Ectodermal cell (in vitro differentiated cells): ENCODE measurements around the gene CTAGE1.

Experiments used
- H3K27ac ChIP-seq: 2 replicates; pipeline ENCODE4 v1.7.0; 2013; ENCODE audit warnings: mild to moderate bottlenecking, low read depth, low read length; ENCODE audit not compliant: insufficient read depth, poor library complexity, severe bottlenecking
- H3K27me3 ChIP-seq: 2 replicates; pipeline ENCODE4 v1.7.0; 2013; ENCODE audit warnings: mild to moderate bottlenecking, low read length; ENCODE audit not compliant: insufficient read depth, control insufficient read depth, poor library complexity, severe bottlenecking
- H3K36me3 ChIP-seq: one replicate; pipeline ENCODE4 v1.7.0; 2013; ENCODE audit warnings: low read length; ENCODE audit not compliant: control insufficient read depth, insufficient read depth
- H3K4me1 ChIP-seq: one replicate; pipeline ENCODE4 v1.7.0; 2013; ENCODE audit warnings: low read length; ENCODE audit not compliant: control insufficient read depth, insufficient read depth
- H3K4me3 ChIP-seq: 2 replicates; pipeline ENCODE4 v1.7.0; 2013; ENCODE audit warnings: low read depth, low read length, control low read depth; ENCODE audit not compliant: insufficient read depth
- H3K9me3 ChIP-seq: 2 replicates; pipeline ENCODE4 v1.7.0; 2013; ENCODE audit warnings: mild to moderate bottlenecking, low read length, moderate library complexity; ENCODE audit not compliant: control insufficient read depth
- WGBS, 2 experiments: methylation state at CpG; one replicate each; pipeline ENCODE4 v1.1.7; 2013; ENCODE audit warnings: missing lambda C conversion rate in 2 of 2; 5-methylcytosine and 5-hydroxymethylcytosine counted together

The CTAGE1 gene

DNA sequence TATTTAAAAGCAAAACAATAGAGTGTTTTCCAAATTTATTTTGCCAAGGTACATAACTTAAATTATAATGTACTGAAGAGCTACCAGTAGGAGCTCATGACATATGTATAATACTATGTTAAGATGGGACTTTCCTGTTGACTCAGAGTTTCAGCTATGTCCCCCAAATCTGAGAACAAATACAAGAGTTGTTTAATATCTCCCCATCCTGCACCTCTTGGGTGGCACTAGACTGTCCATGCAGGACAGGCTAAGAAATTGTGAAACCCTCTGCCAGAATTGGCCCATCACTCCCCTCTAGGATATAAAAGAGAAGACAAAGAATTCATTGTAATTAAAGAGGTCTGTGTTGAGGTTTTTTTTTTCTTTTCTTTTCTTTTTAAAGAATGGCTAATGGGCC, 21.7 kb upstream of the CTAGE1 start:
- H3K4me1 ChIP-seq: no peaks in the 10 kb centered on the region
- no peaks in the 10 kb centered on the region for H3K27me3 ChIP-seq
- no peak overlapping the region for H3K4me3 ChIP-seq
- H3K9me3 ChIP-seq: no peaks in the 10 kb centered on the region
- no peak overlapping the region for H3K27ac ChIP-seq
- H3K36me3 ChIP-seq: no peaks in the 10 kb centered on the region

GRCh38 chr18:22436136-22436535, 18.4 kb upstream of the CTAGE1 start:
- 92 to 99% methylated on average over 4 of the region's 4 CpGs for WGBS, 2 experiments
- H3K4me3 ChIP-seq: no peak overlapping the region
- H3K27me3 ChIP-seq: no peaks in the 10 kb centered on the region
- no peak overlapping the region for H3K27ac ChIP-seq
- H3K36me3 ChIP-seq: no peaks in the 10 kb centered on the region
- no peaks in the 10 kb centered on the region for H3K9me3 ChIP-seq
- no peaks in the 10 kb centered on the region for H3K4me1 ChIP-seq

GRCh38 chr18:22434973-22435608, 17.4 kb upstream of the CTAGE1 start:
- 85 to 89% methylated on average over 4 of the region's 5 CpGs for WGBS, 2 experiments
- Histone ChIP-seq H3K4me3 (no peak overlapping the region), H3K27me3 (no peaks in the 10 kb centered on the region), H3K4me1 (no peaks in the 10 kb centered on the region), H3K36me3 (no peaks in the 10 kb centered on the region), H3K27ac (no peak overlapping the region), H3K9me3 (no peaks in the 10 kb centered on the region)

DNA sequence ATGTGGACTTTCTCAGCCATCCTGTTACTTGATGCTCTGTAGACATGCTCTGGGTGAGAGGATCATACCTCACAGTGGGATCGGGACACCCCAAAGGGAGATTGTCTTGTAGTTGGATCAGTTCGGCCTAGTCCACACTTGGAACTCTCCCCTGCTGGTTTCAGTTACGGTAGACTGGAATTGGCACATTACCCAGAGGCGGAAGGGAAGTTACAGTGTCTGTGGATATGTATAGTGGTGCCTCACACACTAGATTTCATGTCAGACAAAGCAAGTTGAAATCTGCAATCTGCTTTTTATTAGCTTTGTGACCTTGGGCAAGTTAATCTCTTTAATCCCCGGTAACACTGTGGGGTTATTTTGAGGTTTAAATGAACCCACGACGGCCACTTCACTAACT, 16.2 kb upstream of the CTAGE1 start:
- Histone ChIP-seq H3K27me3 (no peaks in the 10 kb centered on the region), H3K9me3 (no peaks in the 10 kb centered on the region), H3K4me3 (no peak overlapping the region), H3K27ac (no peak overlapping the region), H3K36me3 (no peaks in the 10 kb centered on the region), H3K4me1 (no peaks in the 10 kb centered on the region)
- 93 to 94% methylated on average over 7 of the region's 7 CpGs for whole genome bisulfite sequencing, 2 experiments

GRCh38 chr18:22432657-22433137, 15.0 kb upstream of the CTAGE1 start:
- no peak overlapping the region for H3K27ac ChIP-seq
- H3K4me1 ChIP-seq: no peaks in the 10 kb centered on the region
- no peaks in the 10 kb centered on the region for H3K36me3 ChIP-seq
- H3K27me3 ChIP-seq: no peaks in the 10 kb centered on the region
- no peaks in the 10 kb centered on the region for H3K9me3 ChIP-seq
- no peak overlapping the region for H3K4me3 ChIP-seq
- 90 to 94% methylated on average over 13 of the region's 13 CpGs for WGBS, 2 experiments

DNA sequence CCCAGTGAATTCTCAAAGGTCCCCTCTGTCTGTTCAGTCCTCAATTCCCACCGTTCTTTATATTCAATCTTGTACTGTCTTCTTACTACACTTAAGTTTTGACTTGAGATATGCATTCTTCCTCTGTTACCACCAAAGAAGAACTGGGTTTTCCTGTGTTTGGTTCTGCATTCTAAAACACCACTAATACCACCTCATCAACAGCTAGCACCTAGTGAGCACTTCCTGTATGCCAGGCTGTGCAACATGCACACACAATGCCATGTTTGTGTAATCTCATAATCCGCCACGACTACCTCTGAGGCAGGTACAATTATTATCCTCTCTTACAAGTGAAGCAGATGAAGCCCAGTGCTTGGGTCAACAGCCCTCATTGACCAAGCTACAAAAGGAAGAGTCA, 11.8 kb upstream of the CTAGE1 start:
- WGBS, 2 experiments: 96 to 97% methylated on average over 3 of the region's 3 CpGs
- Histone ChIP-seq H3K27me3 (no peaks in the 10 kb centered on the region), H3K4me1 (no peaks in the 10 kb centered on the region)

GRCh38 chr18:22428672-22429071, 11.0 kb upstream of the CTAGE1 start:
- H3K9me3 ChIP-seq: no peaks in the 10 kb centered on the region
- no peaks in the 10 kb centered on the region for H3K27me3 ChIP-seq
- H3K36me3 ChIP-seq: no peaks in the 10 kb centered on the region
- H3K4me1 ChIP-seq: no peaks in the 10 kb centered on the region
- no peak overlapping the region for H3K27ac ChIP-seq
- 86 to 91% methylated on average over 4 of the region's 4 CpGs for WGBS, 2 experiments
- no peak overlapping the region for H3K4me3 ChIP-seq

More for the DNA sequence above, 11.8 kb upstream of the CTAGE1 start:
- Histone ChIP-seq H3K4me3 (no peak overlapping the region), H3K27ac (no peak overlapping the region), H3K36me3 (no peaks in the 10 kb centered on the region), H3K9me3 (no peaks in the 10 kb centered on the region)

GRCh38 chr18:22427822-22428549, 10.3 kb upstream of the CTAGE1 start:
- Histone ChIP-seq H3K27ac (no peak overlapping the region), H3K36me3 (no peaks in the 10 kb centered on the region), H3K27me3 (no peaks in the 10 kb centered on the region), H3K4me3 (no peak overlapping the region), H3K4me1 (no peaks in the 10 kb centered on the region), H3K9me3 (no peaks in the 10 kb centered on the region)
- 84 to 94% methylated on average over 7 of the region's 7 CpGs for WGBS, 2 experiments

DNA sequence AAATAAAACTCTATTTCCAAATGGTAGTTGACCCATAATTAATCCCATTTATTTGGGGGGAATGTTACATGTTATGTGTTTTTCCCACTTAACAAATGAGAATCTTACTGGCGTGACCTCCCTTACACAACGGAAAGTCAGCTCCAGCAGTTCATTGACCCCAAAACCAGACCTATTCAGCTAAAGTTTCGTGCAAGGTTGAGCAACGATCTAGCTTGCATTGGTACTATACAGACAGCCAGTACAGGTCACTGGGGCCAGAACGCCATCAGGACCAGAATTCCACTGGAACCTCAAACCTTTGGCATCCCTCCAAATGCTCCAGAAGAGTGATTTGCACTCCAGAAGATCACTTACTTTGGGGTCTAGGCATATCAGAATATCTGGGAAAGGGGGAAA, 6.8 kb upstream of the CTAGE1 start:
- Histone ChIP-seq H3K27ac (no peak overlapping the region), H3K27me3 (no peaks in the 10 kb centered on the region), H3K36me3 (no peaks in the 10 kb centered on the region), H3K4me1 (no peaks in the 10 kb centered on the region), H3K9me3 (no peaks in the 10 kb centered on the region), H3K4me3 (no peak overlapping the region)
- 92 to 93% methylated on average over 5 of the region's 5 CpGs for WGBS, 2 experiments

DNA sequence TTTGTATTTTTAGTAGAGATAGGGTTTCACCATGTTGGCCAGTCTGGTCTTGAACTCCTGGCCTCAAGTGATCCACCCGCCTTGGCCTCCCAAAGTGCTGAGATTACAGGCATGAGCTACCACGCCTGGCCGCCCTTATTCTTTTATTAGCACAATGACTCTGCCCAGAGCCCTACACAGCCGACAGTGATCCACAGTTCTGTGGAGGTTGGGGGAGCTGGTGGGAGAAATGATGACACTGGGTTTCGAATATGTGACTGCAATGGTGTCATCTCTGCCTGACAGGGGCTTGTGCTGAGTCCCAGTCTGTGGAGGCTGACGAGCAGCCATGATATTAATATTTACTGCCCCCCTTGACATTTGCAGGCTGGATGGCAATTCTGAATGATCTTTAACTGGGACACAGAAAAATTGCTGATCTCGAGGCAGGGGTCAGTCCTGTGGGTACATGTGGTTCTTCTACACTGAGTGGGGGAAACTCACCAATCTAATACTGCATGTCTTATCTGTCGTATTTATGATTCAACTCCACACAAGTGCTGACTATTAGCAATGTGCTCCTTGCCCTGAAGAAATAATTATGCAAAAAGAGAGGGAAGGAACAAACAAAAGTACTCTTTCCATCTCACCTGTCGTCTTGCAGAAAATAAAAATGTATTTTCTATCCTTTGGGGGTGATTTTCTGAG, 6.3 kb upstream of the CTAGE1 start:
- H3K27ac ChIP-seq: no peak overlapping the region
- H3K9me3 ChIP-seq: no peaks in the 10 kb centered on the region
- H3K4me3 ChIP-seq: no peak overlapping the region
- H3K36me3 ChIP-seq: no peaks in the 10 kb centered on the region
- WGBS, 2 experiments: 92 to 95% methylated on average over 8 to 9 of the region's 9 CpGs
- H3K4me1 ChIP-seq: no peaks in the 10 kb centered on the region
- no peaks in the 10 kb centered on the region for H3K27me3 ChIP-seq
